ENCODE measurements around the gene OSBPL8. TPM values are rescaled to one million over a fixed set of nuclear protein-coding genes. Genes with fewer than 3 reads are reported as not detected.

OSBPL8 gene
- total and polyA plus RNA-seq, 10 of the 15 experiments (the other 5 are each of a cell fraction or from before 2014, with no cell fraction given), result 10.4 to 58.0 (median 32.0) TPM

DNA sequence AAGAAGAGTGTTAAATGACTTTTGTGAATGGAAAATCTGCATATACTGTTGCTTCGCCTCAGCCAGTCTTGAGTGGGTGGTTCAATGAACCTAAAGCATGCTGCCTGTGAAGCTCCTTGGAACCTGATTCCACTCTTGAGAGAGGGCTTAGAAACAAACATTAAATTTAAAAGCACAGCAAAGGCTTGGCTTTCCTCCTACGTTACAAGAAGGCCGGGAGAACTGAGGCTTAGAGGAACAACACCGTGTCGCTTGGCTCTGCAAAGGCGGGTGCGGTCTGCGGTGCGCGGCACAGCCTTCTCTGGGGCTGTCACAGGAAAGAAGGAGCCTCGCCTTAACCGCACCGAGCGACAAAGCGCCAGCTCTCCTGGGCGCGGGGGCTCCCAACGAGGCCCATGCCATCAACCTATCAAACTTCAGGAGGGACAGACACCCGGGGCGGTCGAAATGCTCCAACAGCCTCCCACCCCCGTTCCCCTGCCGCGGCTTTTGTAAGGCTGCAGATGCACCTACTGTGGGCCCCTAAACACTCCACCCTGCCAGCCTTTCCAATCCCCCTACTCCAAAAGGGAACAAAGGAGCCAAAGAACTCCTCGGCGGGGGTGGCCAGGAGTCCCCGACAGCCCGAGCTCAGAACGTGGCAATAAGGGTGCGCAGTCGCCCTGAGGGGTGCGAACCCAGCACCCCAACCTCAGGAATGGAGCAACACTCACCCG lies 729 bp downstream of the OSBPL8 start:
- Histone ChIP-seq H3K9ac (ENCODE audit: control insufficient read depth, insufficient read depth, low read length) (peak overlapping the region; percentile 95), H3K36me3 (ENCODE audit: control insufficient read depth in 2 of 2, insufficient read depth in 2 of 2, low read length in 1 of 2) (no peaks in the 10 kb centered on the region), H3K27ac (ENCODE audit: control insufficient read depth, insufficient read depth) (peak overlapping the region; percentile 96), H3K27me3 (replicated peaks in 1 of 2; ENCODE audit: control insufficient read depth in 2 of 2, insufficient read depth in 2 of 2, low read length in 1 of 2) (no peaks in the 10 kb centered on the region), H2AFZ (ENCODE audit: control insufficient read depth, low read depth, low read length) (peak overlapping the region; percentile 97), H3K9me3 (replicated peaks; ENCODE audit: control insufficient read depth, insufficient read depth, low read length) (no peaks in the 10 kb centered on the region), H3K4me3 (peak overlapping the region; percentile 97), H3K4me2 (ENCODE audit: control insufficient read depth, insufficient read depth) (peak overlapping the region; percentile 56), H3K4me1 (ENCODE audit: control insufficient read depth, insufficient read depth, low read length) (peaks cover 3% of the 10 kb centered on the region; the same call in 1 of the 2 replicates), H4K20me1 (ENCODE audit: control insufficient read depth, insufficient read depth) (no peaks in the 10 kb centered on the region), H3K79me2 (ENCODE audit: control insufficient read depth, insufficient read depth, low read length) (peaks cover 29% of the 10 kb centered on the region)
- ChIA-PET RAD21 (ENCODE audit: unreplicated experiment) (interaction anchor here (1.0 to 1.4 kb wide), 8 partner anchors 27 to 526 kb away, joined by 3 to 6 read pairs (median 4); partner anchors contain the start of gene BBS10), SMC1A (ENCODE audit: uncharacterized antibody, unreplicated experiment) (interaction anchor here (0.6 to 2.0 kb wide), 7 partner anchors 13 to 516 kb away, joined by 3 to 5 read pairs (median 3); no protein-coding TSS in a partner anchor), POLR2A (interaction anchor here (0.6 to 1.3 kb wide), 4 partner anchors 91 to 918 kb away, joined by 3 read pairs; no protein-coding TSS in a partner anchor), CTCF (interaction anchor here (1.3 to 2.4 kb wide), 3 partner anchors 12 to 212 kb away, joined by 3 to 5 read pairs (median 3); no protein-coding TSS in a partner anchor)
- no peak for DNase-seq (ENCODE audit: low read depth, low spot score)
- peak; percentile 67 for ATAC-seq
- FAIRE-seq, result peak; percentile 18
- in situ Hi-C loops (cut with MboI) (loop anchor here (5.0 kb wide), 1 partner anchor 487 kb away; no protein-coding TSS in a partner anchor), intact Hi-C loops (cut with micrococcal nuclease; ENCODE audit: unreplicated experiment) (loop anchor here (5.0 to 10.0 kb wide), 6 partner anchors 87 to 1047 kb away; partner anchors contain the start of genes BBS10, KRR1, NAP1L1 and ZDHHC17)
- WGBS (ENCODE audit: insufficient coverage, insufficient replicate concordance, low lambda C conversion rate, missing lambda C conversion rate), result 1% methylated on average over 33 of the region's 33 CpGs
- no TSS peak for BruUV-seq (replicated peaks)
- peak; percentile 86 for TF ChIP-seq RUNX3 (IDR thresholded peaks at IDR 0.05; ENCODE audit: low read length)
- TF ChIP-seq TCF7 (IDR thresholded peaks at IDR 0.05; ENCODE audit: borderline replicate concordance), result no peak
- peak in 1 of 2 experiments; percentile 7; a peak in 1 of 4 replicates for TF ChIP-seq IKZF2 (IDR thresholded peaks at IDR 0.05)
- peak in 1 of 2 experiments; percentile 33; a peak in 1 of 4 replicates for TF ChIP-seq BHLHE40 (IDR thresholded peaks at IDR 0.05; ENCODE audit: borderline replicate concordance in 1 of 2, low read depth in 2 of 2, low read length in 1 of 2)
- TF ChIP-seq SREBF2 (IDR thresholded peaks at IDR 0.05; ENCODE audit: low read length), result no peak
- 0 out of 2 replicates have a peak, but pooled peaks have one; percentile 18 for TF ChIP-seq NBN (IDR thresholded peaks at IDR 0.05)
- TF ChIP-seq MLLT1 (IDR thresholded peaks at IDR 0.05), result peak; percentile 67
- TF ChIP-seq JUNB (IDR thresholded peaks at IDR 0.05), result no peak
- 0 out of 2 replicates have a peak, but pooled peaks have one; percentile 34 for TF ChIP-seq SIN3A (IDR thresholded peaks at IDR 0.05; ENCODE audit: low read depth, low read length)
- no peak for TF ChIP-seq JUND (IDR thresholded peaks at IDR 0.05; ENCODE audit: low read depth, low read length)
- TF ChIP-seq ASH2L (IDR thresholded peaks at IDR 0.05; ENCODE audit: borderline replicate concordance, low read depth), result 0 out of 2 replicates have a peak, but pooled peaks have one; percentile 93
- peak; percentile 22 for TF ChIP-seq MYC (IDR thresholded peaks at IDR 0.05; ENCODE audit: insufficient read depth, insufficient read length, insufficient replicate concordance, low read length, severe bottlenecking)
- no peak for TF ChIP-seq NR2C2 (IDR thresholded peaks at IDR 0.05; ENCODE audit: borderline replicate concordance, control insufficient read depth, insufficient read length, low read depth)
- TF ChIP-seq RCOR1 (conservative IDR thresholded peaks at IDR 0.05; ENCODE audit: low read depth, low read length), result no peak
- TF ChIP-seq CBFB (IDR thresholded peaks at IDR 0.05; ENCODE audit: low read depth), result peak; percentile 54; the same call in 1 of the 2 replicates

All from GM12878 (cell line).